Small intestine (tissue), 7 donors: ENCODE data around the gene KRT7. TPM values are rescaled to one million over a fixed set of nuclear protein-coding genes. Genes with fewer than 3 reads are reported as not detected.

Experiments
- DNase-seq, 2 donors: peaks; one replicate each; pipeline versions ENCODE4 v3.0.0 to v3.0.0-alpha.2; 2013
- FAIRE-seq: peaks from 2 replicates; lab custom pipeline; 2012; peaks lifted over from hg19 to GRCh38; lab: Jason Lieb, UNC
- H3K27ac ChIP-seq, 3 donors: one replicate each; pipeline ENCODE4 v1.5.1; 2013; ENCODE audit warnings: low read length in 2 of 3, mild to moderate bottlenecking in 2 of 3, control low read depth in 1 of 3, inconsistent platforms in 1 of 3, low read depth in 1 of 3, moderate library complexity in 1 of 3
- H3K27me3 ChIP-seq, 3 donors: one replicate each; pipeline ENCODE4 v1.6.1; 2013; ENCODE audit warnings: low read length in 3 of 3, inconsistent platforms in 1 of 3; ENCODE audit not compliant: control insufficient read depth in 3 of 3, insufficient read depth in 3 of 3
- H3K36me3 ChIP-seq, 3 donors: one replicate each; pipeline ENCODE4 v1.6.1; 2013; ENCODE audit warnings: low read length in 3 of 3, inconsistent platforms in 1 of 3, low read depth in 1 of 3, mild to moderate bottlenecking in 1 of 3, moderate library complexity in 1 of 3; ENCODE audit not compliant: control insufficient read depth in 3 of 3, insufficient read depth in 2 of 3
- H3K4me1 ChIP-seq, 3 donors: one replicate each; pipeline ENCODE4 v1.6.1; 2013; ENCODE audit warnings: low read length in 2 of 3, inconsistent platforms in 1 of 3, low read depth in 1 of 3, mild to moderate bottlenecking in 1 of 3, moderate library complexity in 1 of 3; ENCODE audit not compliant: control insufficient read depth in 3 of 3, insufficient read depth in 2 of 3
- H3K4me3 ChIP-seq, 3 donors: one replicate each; pipeline ENCODE4 v1.5.1; 2013; ENCODE audit warnings: low read length in 3 of 3, control low read depth in 1 of 3, inconsistent platforms in 1 of 3, low read depth in 1 of 3, mild to moderate bottlenecking in 1 of 3, moderate library complexity in 1 of 3
- H3K9me3 ChIP-seq, 2 donors: one replicate each; pipeline ENCODE4 v1.6.1; 2013; ENCODE audit warnings: low read depth in 1 of 2, low read length in 1 of 2; ENCODE audit not compliant: control insufficient read depth in 2 of 2, insufficient read depth in 1 of 2
- WGBS, 3 donors: extraction: QIAGEN DNeasy Blood & Tissue Kit; methylation state at CpG; one replicate each; pipeline ENCODE4 v1.1.7; 2013; 5-methylcytosine and 5-hydroxymethylcytosine counted together
- polyA plus RNA-seq, 4 donors: library from polyadenylated mRNA; stranded (reverse) in 3 of 4; unstranded in 1 of 4; fragments of 200-250 nt in 3 of 4; fragments of 120-200 nt in 1 of 4; gene quantifications; one replicate each; pipeline versions ENCODE4 v1.2.1 to v1.2.3, GENCODE V29; 2013
- donor health status: healthy with polysubstance abuse.
- donor health status: control.
- donor health status: control.
- donor health status: Bipolar disorder and iron deficiency.
- donor health status: healthy.

Gene KRT7
- polyA plus RNA-seq, 4 donors = 2.2 to 10.1 (median 3.2) TPM

DNA sequence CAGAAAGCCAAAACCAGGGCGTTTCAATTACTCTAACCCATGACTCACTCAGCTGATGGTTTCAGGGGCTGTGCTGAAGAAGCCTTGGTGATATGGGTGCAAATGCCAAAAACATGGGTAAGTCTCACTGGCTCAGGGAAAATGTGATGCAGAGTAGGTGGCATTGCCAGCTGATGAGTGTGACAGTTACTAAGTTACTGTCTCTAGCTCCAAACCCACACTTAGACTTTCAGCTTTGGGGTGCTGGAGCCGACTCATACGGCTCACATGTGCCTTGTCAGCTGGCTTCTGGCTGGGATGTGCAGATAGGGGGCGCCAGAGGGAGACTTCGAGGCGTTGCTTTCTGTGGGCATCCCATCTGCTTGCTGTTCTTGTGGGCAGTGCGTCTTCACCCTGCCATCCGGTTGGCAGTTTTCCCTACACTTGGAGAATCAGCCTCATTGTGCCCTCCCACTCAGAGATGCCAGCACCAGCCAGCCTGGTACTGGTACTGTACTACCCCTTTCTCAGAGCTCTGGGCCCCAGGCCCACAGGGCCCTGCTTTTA, 11.1 kb upstream of the KRT7 start:
- H3K27me3 ChIP-seq = peaks cover 0 to 7% (median 0%) of the 10 kb centered on the region in 3 donors
- WGBS, 3 donors = 7 to 10% (median 9%) methylated on average over 8 of the region's 8 CpGs
- H3K36me3 ChIP-seq = no peaks in the 10 kb centered on the region
- no peak overlapping the region for H3K4me3 ChIP-seq
- FAIRE-seq (no peak), DNase-seq (peak; percentile 51 to 76)
- peaks cover 0 to 20% (median 0%) of the 10 kb centered on the region in 3 donors for H3K4me1 ChIP-seq
- peak overlapping the region in 1 of 3 donors; percentile 13 for H3K27ac ChIP-seq
- H3K9me3 ChIP-seq = no peaks in the 10 kb centered on the region

DNA sequence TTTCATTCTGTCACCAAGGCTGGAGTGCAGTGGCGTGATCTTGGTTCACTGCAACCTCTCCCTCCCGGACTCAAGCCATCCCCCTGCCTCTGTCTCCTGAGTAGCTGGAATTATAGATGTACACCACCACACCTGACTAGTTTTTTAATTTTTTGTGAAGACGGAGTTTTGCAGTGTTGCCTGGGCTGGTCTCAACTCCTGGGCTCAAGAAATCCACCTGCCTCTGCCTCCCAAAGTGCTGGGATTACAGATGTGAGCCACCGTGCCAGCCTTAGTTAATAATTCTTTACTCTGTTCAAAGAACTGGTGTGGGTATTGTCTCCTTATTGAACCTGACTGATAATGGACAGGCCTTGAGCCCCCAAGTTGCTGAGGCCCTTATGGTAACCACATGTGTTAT, 10.4 kb upstream of the KRT7 start:
- no peaks in the 10 kb centered on the region for H3K36me3 ChIP-seq
- no peak overlapping the region for H3K4me3 ChIP-seq
- no peak for DNase-seq
- H3K27ac ChIP-seq = peak overlapping the region in 1 of 3 donors; percentile 13
- H3K4me1 ChIP-seq = peaks cover 0 to 17% (median 0%) of the 10 kb centered on the region in 3 donors
- FAIRE-seq = no peak
- 26 to 67% (median 33%) methylated on average over 4 of the region's 4 CpGs for whole genome bisulfite sequencing, 3 donors
- H3K9me3 ChIP-seq = no peaks in the 10 kb centered on the region
- peaks cover 0 to 7% (median 0%) of the 10 kb centered on the region in 3 donors for H3K27me3 ChIP-seq

DNA sequence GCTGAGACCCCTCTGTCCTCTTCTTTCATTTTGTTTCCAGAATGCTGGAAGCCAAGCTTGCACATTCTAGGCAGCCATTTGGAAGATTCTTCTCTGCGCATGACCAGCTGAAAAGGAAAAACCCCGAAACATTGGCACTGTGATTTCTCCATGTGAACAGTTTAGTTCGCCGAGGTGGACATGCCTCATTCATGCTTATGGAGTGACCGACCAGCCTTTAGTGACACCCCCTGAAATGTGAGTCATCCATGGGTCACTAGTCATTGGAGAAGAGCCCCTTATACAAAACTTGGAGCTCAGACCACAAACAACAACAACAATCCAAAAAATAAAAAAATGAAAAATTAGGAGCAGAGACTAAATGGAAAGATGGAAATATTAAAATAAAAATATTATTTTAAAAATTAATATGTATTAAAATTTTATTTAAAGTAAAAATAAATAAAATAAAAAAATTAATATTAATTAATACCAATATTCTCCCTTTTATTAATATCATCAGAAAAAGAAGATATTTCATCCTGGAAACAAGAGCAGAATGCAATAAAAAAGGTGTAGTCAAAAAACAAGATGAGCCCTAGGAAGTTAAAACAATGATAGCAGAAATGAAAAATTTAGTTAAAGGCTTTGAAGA, 9.5 kb upstream of the KRT7 start:
- FAIRE-seq (no peak), DNase-seq (no peak)
- Histone ChIP-seq H3K9me3 (no peaks in the 10 kb centered on the region), H3K4me3 (no peak overlapping the region), H3K27ac (no peak overlapping the region), H3K27me3 (peaks cover 0 to 7% (median 0%) of the 10 kb centered on the region in 3 donors), H3K4me1 (peaks cover 0 to 17% (median 0%) of the 10 kb centered on the region in 3 donors), H3K36me3 (no peaks in the 10 kb centered on the region)
- WGBS, 3 donors = 87 to 92% (median 90%) methylated on average over 5 of the region's 5 CpGs

DNA sequence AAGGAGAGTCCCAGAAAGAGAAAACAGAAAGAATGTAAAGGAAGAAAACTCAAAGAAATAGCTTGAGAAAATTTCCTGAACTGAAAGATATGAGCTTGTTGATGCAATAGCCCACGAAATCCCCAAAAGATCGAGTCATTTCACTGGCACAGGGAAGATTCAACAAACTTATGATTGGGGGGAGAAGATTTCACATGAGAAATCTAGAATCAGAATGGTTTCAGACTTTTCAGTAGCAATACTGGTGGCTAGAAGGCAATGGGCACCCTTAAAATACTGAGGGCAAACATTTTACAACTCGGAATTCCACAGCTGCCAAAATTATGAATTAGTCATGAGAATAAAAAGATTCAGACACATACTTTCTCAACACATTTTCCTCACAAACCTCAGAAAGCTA, 8.9 kb upstream of the KRT7 start:
- H3K4me3 ChIP-seq = no peak overlapping the region
- H3K9me3 ChIP-seq = no peaks in the 10 kb centered on the region
- H3K27me3 ChIP-seq = peaks cover 0 to 7% (median 0%) of the 10 kb centered on the region in 3 donors
- no peak overlapping the region for H3K27ac ChIP-seq
- 59 to 79% (median 68%) methylated on average over 3 of the region's 3 CpGs for WGBS, 3 donors
- H3K4me1 ChIP-seq = peaks cover 0 to 17% (median 0%) of the 10 kb centered on the region in 3 donors
- FAIRE-seq = no peak
- H3K36me3 ChIP-seq = no peaks in the 10 kb centered on the region
- DNase-seq = no peak

DNA sequence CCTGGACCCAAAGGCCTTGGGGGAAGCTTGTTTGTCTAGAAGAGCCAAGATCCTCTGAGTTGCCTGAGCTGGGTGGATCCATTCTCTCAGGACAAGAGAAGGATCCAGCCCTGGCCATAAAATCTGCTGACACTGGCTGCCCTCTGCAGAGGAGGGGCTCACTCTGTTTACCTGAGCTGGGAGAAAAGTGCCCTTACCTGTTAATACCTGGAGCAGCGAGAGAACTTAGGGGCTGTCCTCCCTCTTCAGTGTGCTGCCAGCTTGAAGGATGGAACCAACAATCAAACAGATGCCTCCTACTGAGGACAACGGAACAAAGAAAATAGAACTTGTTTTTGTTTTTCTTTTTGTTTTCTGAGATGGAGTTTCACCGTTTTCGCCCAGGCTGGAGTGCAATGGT, 7.3 kb upstream of the KRT7 start:
- Histone ChIP-seq H3K4me1 (peaks cover 0 to 17% (median 0%) of the 10 kb centered on the region in 3 donors), H3K27me3 (peaks cover 0 to 3% (median 0%) of the 10 kb centered on the region in 3 donors), H3K36me3 (no peaks in the 10 kb centered on the region), H3K27ac (no peak overlapping the region), H3K9me3 (no peaks in the 10 kb centered on the region), H3K4me3 (no peak overlapping the region)
- 82 to 89% (median 83%) methylated on average over 4 of the region's 4 CpGs for WGBS, 3 donors
- DNase-seq (no peak), FAIRE-seq (no peak)

DNA sequence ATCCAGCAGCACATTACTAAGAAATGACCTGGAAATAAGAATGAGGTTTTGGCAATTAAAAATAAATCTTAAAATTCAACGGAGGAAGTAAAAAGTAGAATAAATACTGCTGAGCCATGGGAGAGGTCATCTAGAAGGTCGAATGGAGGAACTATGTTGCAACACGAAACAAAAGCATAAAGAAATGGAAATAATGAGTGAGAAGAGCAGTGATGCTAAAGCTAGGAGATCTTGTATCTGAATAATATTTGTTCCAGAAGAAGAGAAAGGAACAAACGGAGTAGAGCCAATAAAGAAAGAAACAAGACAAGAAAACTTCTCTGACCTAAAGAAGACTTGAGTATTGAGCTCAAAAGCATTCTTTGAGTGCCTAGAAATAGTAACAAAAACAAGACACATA, 6.6 kb upstream of the KRT7 start:
- WGBS, 3 donors = 65 to 70% (median 69%) methylated on average over 4 of the region's 4 CpGs
- Histone ChIP-seq H3K36me3 (no peaks in the 10 kb centered on the region), H3K27ac (no peak overlapping the region), H3K4me1 (peaks cover 0 to 17% (median 0%) of the 10 kb centered on the region in 3 donors), H3K27me3 (peaks cover 0 to 3% (median 0%) of the 10 kb centered on the region in 3 donors), H3K4me3 (no peak overlapping the region), H3K9me3 (no peaks in the 10 kb centered on the region)
- FAIRE-seq = no peak
- no peak for DNase-seq

DNA sequence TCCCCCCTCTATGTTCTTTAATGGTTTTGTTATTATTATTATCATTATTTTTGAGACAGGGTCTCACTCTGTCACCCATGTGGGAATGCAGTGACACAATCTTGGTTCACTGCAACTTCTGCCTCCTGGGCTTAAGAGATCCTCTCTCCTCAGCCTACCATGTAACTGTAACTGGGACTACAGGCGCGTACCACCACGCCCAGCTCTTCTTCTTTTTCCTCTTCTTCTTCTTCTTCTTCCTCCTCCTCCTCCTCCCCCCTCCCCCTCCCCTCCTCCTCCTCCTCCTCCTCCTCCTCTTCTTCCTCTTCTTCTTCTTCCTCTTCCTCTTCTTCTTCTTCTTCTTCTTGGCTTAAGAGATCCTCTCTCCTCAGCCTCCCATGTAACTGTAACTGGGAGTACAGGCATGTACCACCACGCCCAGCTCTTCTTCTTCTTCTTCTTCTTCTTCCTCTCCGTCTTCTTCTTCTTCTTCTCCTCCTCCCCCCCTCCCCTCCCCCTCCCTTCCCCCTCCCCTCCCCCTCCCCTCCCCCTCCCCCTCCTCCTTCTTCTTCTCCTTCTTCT, 5.4 kb upstream of the KRT7 start:
- no peak overlapping the region for H3K27ac ChIP-seq
- H3K9me3 ChIP-seq = no peaks in the 10 kb centered on the region
- DNase-seq (no peak), FAIRE-seq (no peak)
- peaks cover 0 to 11% (median 3%) of the 10 kb centered on the region in 3 donors for H3K27me3 ChIP-seq
- H3K4me1 ChIP-seq = peaks cover 0 to 10% (median 0%) of the 10 kb centered on the region in 3 donors
- 73 to 83% (median 82%) methylated on average over 5 of the region's 5 CpGs for WGBS, 3 donors
- no peak overlapping the region for H3K4me3 ChIP-seq
- H3K36me3 ChIP-seq = no peaks in the 10 kb centered on the region

DNA sequence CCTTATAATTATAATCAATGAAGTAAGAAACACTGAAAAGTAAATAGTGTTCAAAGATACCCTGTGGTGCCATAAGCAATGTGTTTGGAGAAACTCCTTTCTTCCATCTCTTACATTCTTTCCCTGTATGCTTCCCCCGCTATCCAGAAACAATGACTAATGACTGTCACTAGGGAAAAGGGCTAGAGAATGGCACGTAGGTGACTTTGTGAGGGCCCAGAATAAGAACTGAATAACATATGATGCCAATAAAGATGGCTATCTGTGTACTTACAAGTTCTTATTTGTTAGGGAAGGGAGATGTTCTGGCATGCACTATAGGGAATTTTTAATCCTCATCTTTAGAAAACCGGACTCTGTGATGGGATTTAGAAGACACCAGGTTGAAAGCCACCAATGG, 4.7 kb upstream of the KRT7 start:
- no peak for FAIRE-seq
- WGBS, 3 donors = 28 to 55% (median 49%) methylated on average over 3 of the region's 3 CpGs

More for the DNA sequence above, 4.7 kb upstream of the KRT7 start:
- peaks cover 0 to 16% (median 2%) of the 10 kb centered on the region in 3 donors for H3K27me3 ChIP-seq
- H3K36me3 ChIP-seq = no peaks in the 10 kb centered on the region
- H3K4me3 ChIP-seq = no peak overlapping the region
- peaks cover 0 to 6% (median 0%) of the 10 kb centered on the region in 3 donors for H3K4me1 ChIP-seq
- no peak overlapping the region for H3K27ac ChIP-seq
- H3K9me3 ChIP-seq = no peaks in the 10 kb centered on the region
- no peak for DNase-seq
